CD4-positive, alpha-beta T cell (primary cell): ENCODE data around the gene MPZL2. TPM values are rescaled to one million over a fixed set of nuclear protein-coding genes. Genes with fewer than 3 reads are reported as not detected.

Source experiments
- ATAC-seq: fragments of 200-7000 bp; cut with Tn5 transposase; one replicate; pipeline ENCODE4 v1.10.0; 2022; ENCODE audit warnings: mild to moderate bottlenecking; ENCODE audit not compliant: poor library complexity
- CTCF ChIA-PET: fragments of 350-600 bp; sonication (Branson Sonifier 250); formaldehyde crosslinking; loops from one replicate; lab custom pipeline; 2021; ENCODE audit warnings: antibody characterized with exemption, inconsistent platforms; lab: Charles Lee
- POLR2A ChIA-PET: fragments of 350-600 bp; sonication (Branson Sonifier 250); formaldehyde crosslinking; loops from one replicate; lab custom pipeline; 2021; ENCODE audit warnings: antibody characterized with exemption, inconsistent platforms; lab: Charles Lee
- DNase-seq, 14 experiments: peaks; one replicate each; pipeline ENCODE4 v3.0.0-alpha.2; 2013 to 2020; ENCODE audit warnings: mixed read lengths in 2 of 14
- H3K27ac ChIP-seq, 2 donors: one replicate each; pipeline versions ENCODE4 v1.5.1 to v1.7.0; 2013; ENCODE audit warnings: low read length in 2 of 2, low read depth in 1 of 2, mild to moderate bottlenecking in 1 of 2
- H3K27me3 ChIP-seq, 2 experiments: 1 replicate in 1 of 2; 2 replicates in 1 of 2; pipeline versions ENCODE4 v1.6.1 to v1.7.0; 2013; ENCODE audit warnings: low read length in 2 of 2, control low read depth in 1 of 2, mild to moderate bottlenecking in 1 of 2, moderate library complexity in 1 of 2; ENCODE audit not compliant: insufficient read depth in 2 of 2, control insufficient read depth in 1 of 2
- H3K36me3 ChIP-seq: one replicate; pipeline ENCODE4 v1.6.1; 2013; ENCODE audit warnings: low read length, control low read depth; ENCODE audit not compliant: insufficient read depth
- H3K4me1 ChIP-seq: one replicate; pipeline ENCODE4 v1.6.1; 2013; ENCODE audit warnings: low read length, control low read depth; ENCODE audit not compliant: insufficient read depth
- H3K4me3 ChIP-seq: one replicate; pipeline ENCODE4 v1.5.1; 2013; ENCODE audit warnings: mild to moderate bottlenecking, low read length, moderate library complexity
- H3K9me3 ChIP-seq, 2 experiments: 1 replicate in 1 of 2; 2 replicates in 1 of 2; pipeline versions ENCODE4 v1.6.1 to v1.7.0; 2013; ENCODE audit warnings: low read length in 2 of 2, mild to moderate bottlenecking in 2 of 2, control low read depth in 1 of 2, moderate library complexity in 1 of 2; ENCODE audit not compliant: control insufficient read depth in 1 of 2, insufficient read depth in 1 of 2
- H3K27ac Mint-ChIP-seq: one replicate; pipeline ENCODE4 v1.8.0; 2020; ENCODE audit warnings: mixed read lengths
- H3K27me3 Mint-ChIP-seq: one replicate; pipeline ENCODE4 v1.8.0; 2021; ENCODE audit warnings: mixed read lengths
- H3K36me3 Mint-ChIP-seq: one replicate; pipeline ENCODE4 v1.8.0; 2021; ENCODE audit warnings: low read depth, mixed read lengths
- H3K4me1 Mint-ChIP-seq: one replicate; pipeline ENCODE4 v1.8.0; 2021; ENCODE audit warnings: low read depth, mixed read lengths
- H3K4me3 Mint-ChIP-seq: one replicate; pipeline ENCODE4 v1.8.0; 2020; ENCODE audit warnings: mild to moderate bottlenecking, mixed read lengths
- H3K9me3 Mint-ChIP-seq: one replicate; pipeline ENCODE4 v1.8.0; 2020; ENCODE audit warnings: mixed read lengths
- CTCF ChIP-seq: fragments of 200-600 bp; IDR thresholded peaks from one replicate; pipeline ENCODE4 v1.8.0; 2022; ENCODE audit warnings: antibody characterized with exemption, mild to moderate bottlenecking
- intact Hi-C, 2 experiments: fragments of 100-400 bp; cut with DNase I in 1 of 2; cut with micrococcal nuclease in 1 of 2; formaldehyde crosslinking; loops; one replicate each; pipeline versions ENCODE4 v1.15.1 to v1.9.0; 2023 to 2025; cut with DNase I, micrococcal nuclease
- total RNA-seq, 174 experiments: library from RNA in 2 of 174; stranded (reverse) in 2 of 174; gene quantifications; one replicate each; pipeline ENCODE4 v1.2.3 and lab custom pipeline; 2021 to 2026

Gene MPZL2
- total RNA-seq, 2 experiments from 2014 or later, result 0.95 to 1.8 TPM

DNA sequence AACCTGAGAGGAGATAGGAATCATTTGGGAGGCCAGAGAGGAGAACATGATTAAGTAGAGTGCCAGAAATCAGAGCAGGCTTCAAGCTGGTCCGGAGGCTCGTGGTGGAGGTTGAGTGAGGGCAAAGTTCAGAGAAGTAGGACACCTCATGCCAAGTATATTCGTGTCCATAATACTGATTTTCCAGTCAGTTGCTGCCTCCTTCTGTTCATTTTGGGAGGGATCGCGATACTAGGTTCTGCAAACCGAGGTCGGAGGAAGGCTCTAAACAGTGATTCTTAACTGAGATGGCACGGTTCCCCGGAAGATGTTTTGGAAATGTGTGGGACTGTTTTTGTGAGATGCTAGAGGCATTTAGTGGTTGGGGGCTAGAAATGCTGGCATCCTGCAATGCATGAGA is 26.8 kb upstream of the MPZL2 start:
- H3K36me3 Mint-ChIP-seq, result no peaks in the 10 kb centered on the region
- ChIA-PET POLR2A (interaction anchor here (0.9 to 1.9 kb wide), 2 partner anchors 14 to 66 kb away, joined by 3 to 7 read pairs; partner anchors contain the start of gene JAML), CTCF (interaction anchor here (0.7 to 3.7 kb wide), 4 partner anchors 66 to 95 kb away, joined by 3 to 31 read pairs (median 4); no protein-coding TSS in a partner anchor)
- no peaks in the 10 kb centered on the region for H3K9me3 ChIP-seq
- peak in 12 of 14 experiments; percentile 11 to 78 (median 28) for DNase-seq
- H3K27ac ChIP-seq, result no peak overlapping the region
- no peaks in the 10 kb centered on the region for H3K36me3 ChIP-seq
- H3K4me1 Mint-ChIP-seq, result peaks cover 11% of the 10 kb centered on the region
- intact Hi-C loops, result loop anchor here (1.0 kb wide), 2 partner anchors 93 to 146 kb away; no protein-coding TSS in a partner anchor
- H3K9me3 Mint-ChIP-seq, result no peaks in the 10 kb centered on the region
- peak; percentile 68 for TF ChIP-seq CTCF
- no peak overlapping the region for H3K4me3 Mint-ChIP-seq
- H3K27me3 Mint-ChIP-seq, result no peaks in the 10 kb centered on the region
- no peak overlapping the region for H3K4me3 ChIP-seq
- peak; percentile 70 for ATAC-seq
- no peak overlapping the region for H3K27ac Mint-ChIP-seq
- no peaks in the 10 kb centered on the region for H3K27me3 ChIP-seq
- peaks cover 9% of the 10 kb centered on the region for H3K4me1 ChIP-seq

- no peaks in the 10 kb centered on the region for H3K9me3 Mint-ChIP-seq
- Histone ChIP-seq H3K4me1 (peaks cover 11% of the 10 kb centered on the region), H3K4me3 (no peak overlapping the region), H3K27ac (no peak overlapping the region), H3K36me3 (no peaks in the 10 kb centered on the region), H3K9me3 (no peaks in the 10 kb centered on the region), H3K27me3 (no peaks in the 10 kb centered on the region)
- intact Hi-C loops, result no loop called here
- H3K27me3 Mint-ChIP-seq, result no peaks in the 10 kb centered on the region
- POLR2A ChIA-PET, result interaction anchor here (0.6 kb wide), 1 partner anchor 68 kb away, joined by 3 read pairs; no protein-coding TSS in a partner anchor
- H3K36me3 Mint-ChIP-seq, result no peaks in the 10 kb centered on the region
- ATAC-seq, result no peak
- TF ChIP-seq CTCF, result no peak
- H3K27ac Mint-ChIP-seq, result no peak overlapping the region
- CTCF ChIA-PET, result interaction anchor here (3.7 kb wide), 1 partner anchor 91 kb away, joined by 31 read pairs; no protein-coding TSS in a partner anchor
- DNase-seq, result no peak
- peaks cover 8% of the 10 kb centered on the region for H3K4me1 Mint-ChIP-seq
- no peak overlapping the region for H3K4me3 Mint-ChIP-seq
These were observed 25.3 kb upstream of the MPZL2 start for GRCh38 chr11:118289401-118289800.

GRCh38 chr11:118287006-118287405 is 22.9 kb upstream of the MPZL2 start:
- no peaks in the 10 kb centered on the region for H3K9me3 Mint-ChIP-seq

More at GRCh38 chr11:118287006-118287405, 22.9 kb upstream of the MPZL2 start:
- Mint-ChIP-seq H3K36me3 (no peaks in the 10 kb centered on the region), H3K27ac (no peak overlapping the region), H3K4me3 (no peak overlapping the region), H3K4me1 (peaks cover 32% of the 10 kb centered on the region), H3K27me3 (no peaks in the 10 kb centered on the region)
- no peak overlapping the region for H3K4me3 ChIP-seq
- ATAC-seq (no peak), DNase-seq (no peak)
- peaks cover 21% of the 10 kb centered on the region for H3K4me1 ChIP-seq
- H3K27me3 ChIP-seq, result no peaks in the 10 kb centered on the region
- CTCF ChIA-PET, result no interaction called here
- H3K9me3 ChIP-seq, result no peaks in the 10 kb centered on the region
- H3K27ac ChIP-seq, result no peak overlapping the region
- POLR2A ChIA-PET, result no interaction called here
- intact Hi-C loops, result no loop called here
- H3K36me3 ChIP-seq, result no peaks in the 10 kb centered on the region
- no peak for TF ChIP-seq CTCF
